GM20000 (cell line): ENCODE results near the gene AXDND1.

ENCODE experiments used
- DNase-seq: peaks from one replicate; pipeline ENCODE4 v3.0.0; 2012; ENCODE audit warnings: low spot score
- CTCF ChIP-seq: IDR thresholded peaks from 2 replicates; pipeline ENCODE4 v1.5.1; 2012; ENCODE audit warnings: mild to moderate bottlenecking, control low read depth; ENCODE audit errors: extremely low read depth, missing control alignments

Gene AXDND1

GRCh38 chr1:179558078-179558477 is 192.3 kb downstream of the AXDND1 start:
- no peak for DNase-seq
- TF ChIP-seq CTCF = no peak

GRCh38 chr1:179575497-179576314 is 209.9 kb downstream of the AXDND1 start, which contains the start of gene NPHS2:
Gene NPHS2 (minus strand): TSS chr1:179575948. CDS start chr1:179575864, 84 bp downstream.
- TF ChIP-seq CTCF = no peak
- no peak for DNase-seq

GRCh38 chr1:179576509-179576908 is 210.7 kb downstream of the AXDND1 start:
- no peak for TF ChIP-seq CTCF
- DNase-seq = no peak

GRCh38 chr1:179583771-179584320 is 218.1 kb downstream of the AXDND1 start:
- DNase-seq = no peak
- no peak for TF ChIP-seq CTCF

GRCh38 chr1:179586107-179586823 is 220.5 kb downstream of the AXDND1 start:
- TF ChIP-seq CTCF = no peak
- no peak for DNase-seq

GRCh38 chr1:179587336-179587735 is 221.6 kb downstream of the AXDND1 start:
- no peak for TF ChIP-seq CTCF
- no peak for DNase-seq
